Activated T-cell treated with anti-CD3 and anti-CD28 coated beads for 1 hour (primary cell): ENCODE data around the gene VDAC1.
"Not testable (repeated sequence)": the region's sequence is repeated elsewhere in the genome, so short reads cannot be mapped to it uniquely, and the experiment has no call there.

Source experiments
- DNase-seq: peaks from one replicate; pipeline ENCODE4 v3.0.0-alpha.2; 2020; ENCODE audit warnings: low read depth

Gene VDAC1, protein sequence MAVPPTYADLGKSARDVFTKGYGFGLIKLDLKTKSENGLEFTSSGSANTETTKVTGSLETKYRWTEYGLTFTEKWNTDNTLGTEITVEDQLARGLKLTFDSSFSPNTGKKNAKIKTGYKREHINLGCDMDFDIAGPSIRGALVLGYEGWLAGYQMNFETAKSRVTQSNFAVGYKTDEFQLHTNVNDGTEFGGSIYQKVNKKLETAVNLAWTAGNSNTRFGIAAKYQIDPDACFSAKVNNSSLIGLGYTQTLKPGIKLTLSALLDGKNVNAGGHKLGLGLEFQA

GRCh38 chr5:134004626-134005416, at the start of gene VDAC1:
TSS of gene VDAC1 (minus strand) at chr5:134004975. CDS start at chr5:133993012, 11,963 bp downstream.
- DNase-seq = peak; percentile 67

GRCh38 chr5:134053840-134054338, 49.1 kb upstream of the VDAC1 start:
- no peak for DNase-seq

- DNase-seq = no peak
Measured at GRCh38 chr5:134053314-134053839, 48.6 kb upstream of the VDAC1 start.

GRCh38 chr5:134051305-134051704, 46.5 kb upstream of the VDAC1 start:
- DNase-seq = no peak

DNA sequence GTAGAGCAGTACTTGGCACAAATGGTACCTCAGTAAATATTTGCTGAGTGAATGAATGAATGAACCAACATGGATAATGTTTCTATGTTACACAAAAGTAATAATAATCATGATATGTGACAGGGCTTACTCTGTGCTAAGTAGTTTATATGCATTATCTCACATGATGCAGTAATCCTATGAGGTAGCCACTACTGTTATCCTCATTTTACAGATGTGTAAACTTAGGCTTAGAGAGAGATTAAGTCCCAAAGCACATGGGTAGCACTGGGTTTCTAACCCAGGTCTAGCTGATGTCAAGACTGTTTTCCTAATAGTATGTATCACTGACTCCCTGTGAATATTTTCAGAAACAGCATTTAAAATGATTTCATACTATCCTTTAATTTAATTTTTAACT, 44.1 kb upstream of the VDAC1 start:
- no peak for DNase-seq

DNA sequence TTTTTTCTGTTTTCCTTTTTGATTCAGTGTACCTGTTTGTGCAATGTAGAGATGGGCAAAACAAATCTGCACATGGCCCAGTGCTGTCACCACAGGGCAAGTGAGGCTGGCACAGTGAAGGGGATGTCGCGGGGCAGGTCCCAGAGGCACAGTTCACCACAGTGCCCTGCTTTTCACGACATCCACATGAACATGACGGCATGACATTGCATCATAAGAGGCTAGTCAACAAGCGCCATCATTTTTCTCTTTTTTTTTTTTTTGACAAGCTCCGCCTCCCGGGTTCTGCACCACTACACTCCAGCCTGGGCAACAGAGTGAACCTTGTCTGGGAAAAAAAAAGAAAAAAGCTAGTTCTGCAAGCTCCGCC, 42.9 kb upstream of the VDAC1 start:
- no peak for DNase-seq

GRCh38 chr5:134046801-134047686, 42.3 kb upstream of the VDAC1 start:
- DNase-seq = no peak

DNA sequence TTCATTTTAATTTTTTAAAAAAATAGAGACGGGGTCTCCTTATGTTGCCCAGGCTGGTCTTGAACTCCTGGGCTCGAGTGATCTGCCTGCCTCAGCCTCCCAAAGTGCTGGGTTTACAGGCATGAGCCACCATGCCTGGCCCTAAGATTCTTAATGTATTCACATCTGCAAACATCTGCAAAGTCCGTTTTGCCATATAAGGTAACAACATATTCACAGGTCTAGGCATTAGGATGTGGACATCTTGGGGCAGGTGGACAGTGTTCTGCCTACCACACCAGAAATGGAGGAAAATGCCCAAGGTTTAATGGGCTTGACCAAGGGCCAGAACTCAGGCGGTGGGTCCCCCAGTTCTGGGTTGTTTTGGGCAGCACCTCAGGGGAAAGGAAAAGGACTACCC, 41.6 kb upstream of the VDAC1 start:
- DNase-seq = no peak

DNA sequence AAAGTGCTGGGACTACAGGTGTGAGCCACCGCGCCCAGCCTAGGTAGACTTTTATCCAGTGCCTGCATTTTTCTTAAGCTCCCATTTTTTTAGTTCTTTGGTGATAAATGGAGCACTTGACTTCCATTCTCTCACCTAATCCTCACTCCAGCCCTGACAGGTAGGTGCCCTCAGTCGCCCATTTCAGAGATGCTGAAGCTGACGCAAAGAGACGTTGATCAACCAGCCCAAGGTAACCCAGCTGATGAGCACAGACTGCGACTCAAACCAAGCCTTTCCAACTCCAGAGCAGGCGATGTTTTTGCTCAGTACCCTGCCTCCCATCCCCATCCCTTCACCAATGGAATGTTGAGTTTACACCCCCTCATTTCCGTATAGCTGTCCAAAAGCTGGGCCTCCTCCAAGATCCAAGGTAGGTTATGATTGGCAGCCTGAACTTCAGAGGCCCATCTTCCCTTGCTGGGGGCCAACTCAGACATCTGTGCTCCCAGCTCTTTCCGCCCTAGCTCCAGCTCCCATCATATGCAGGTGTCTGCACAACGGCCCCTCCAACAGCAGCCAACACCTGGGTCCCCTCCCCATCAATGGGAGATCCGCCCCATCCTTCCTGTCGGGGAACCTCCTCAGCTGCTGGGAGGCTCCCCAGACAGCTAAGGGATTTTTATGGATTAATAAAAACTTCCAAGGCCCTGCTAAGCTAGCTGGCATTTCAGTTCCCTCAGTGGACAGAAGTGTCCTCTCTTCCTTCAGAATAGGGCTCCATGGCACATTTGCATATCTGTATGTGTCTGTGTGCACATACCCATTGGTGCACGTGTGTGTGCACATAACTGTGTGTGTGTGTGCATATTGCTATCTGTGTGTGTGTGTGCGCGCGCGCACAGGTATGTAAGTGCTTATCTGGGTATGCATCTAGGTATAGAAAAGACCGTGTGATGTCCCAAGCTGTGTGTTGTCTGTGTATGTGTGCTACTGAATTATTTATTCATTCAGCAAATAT, 39.3 kb upstream of the VDAC1 start:
- DNase-seq = no peak

DNA sequence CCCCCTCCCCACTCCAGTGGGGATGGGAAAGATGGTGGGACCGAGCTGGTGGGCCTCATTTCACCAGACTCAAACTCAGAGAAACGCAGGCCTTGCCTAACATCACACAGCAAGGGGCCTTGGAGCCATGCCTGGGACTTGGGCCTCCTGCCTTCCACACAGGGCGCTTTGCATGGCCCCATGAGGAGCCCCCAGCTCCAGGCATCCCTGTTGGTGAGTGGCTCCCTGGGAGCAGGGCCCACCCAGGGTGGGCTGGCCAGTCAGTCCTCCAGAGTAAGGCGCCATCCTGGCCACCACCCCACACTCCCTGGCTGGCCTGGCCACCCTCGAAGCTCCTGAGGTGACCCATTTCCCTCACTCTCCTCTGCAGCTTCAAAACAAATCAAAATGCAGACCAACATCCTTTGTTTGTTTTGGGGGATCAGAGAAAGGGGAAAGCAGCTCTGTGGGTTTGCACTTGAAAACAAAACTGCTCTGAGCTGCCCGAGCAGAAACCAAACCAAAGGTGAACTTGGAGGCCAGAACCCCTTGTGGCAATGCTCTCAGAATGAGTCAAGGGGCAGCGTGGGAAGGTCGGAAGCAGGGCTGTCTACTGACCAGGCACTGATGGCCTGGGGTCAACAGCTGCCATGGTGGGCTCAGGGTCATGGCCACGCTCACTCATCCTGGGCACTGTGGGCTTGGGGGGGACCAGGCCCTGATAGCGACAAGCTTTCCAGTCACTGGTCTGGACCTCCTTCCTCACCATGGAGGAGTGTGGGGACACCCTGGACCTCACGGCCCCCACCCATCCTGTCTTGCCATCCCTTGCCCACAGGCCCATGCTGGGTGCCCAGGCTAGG, 37.0 kb upstream of the VDAC1 start:
- no peak for DNase-seq

DNA sequence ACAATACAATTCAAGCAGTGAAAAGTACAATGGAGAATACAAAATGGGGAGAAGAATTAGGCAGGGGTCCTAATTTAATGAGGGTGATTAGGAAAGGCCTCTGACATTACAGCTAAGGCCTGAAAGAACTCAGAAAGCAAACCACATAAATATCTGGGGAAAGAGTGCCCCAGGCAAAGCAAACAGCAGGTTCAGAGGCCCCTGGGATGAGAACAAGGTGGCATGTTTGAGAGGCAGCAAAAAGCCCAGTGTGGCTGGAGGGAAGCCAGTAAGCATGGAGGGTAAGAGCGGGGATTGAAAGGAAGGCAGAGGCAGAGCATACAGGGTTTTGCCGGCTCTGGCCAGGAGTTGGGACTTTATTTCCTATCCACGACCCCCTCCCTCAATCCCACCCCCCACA, 33.4 kb upstream of the VDAC1 start:
- DNase-seq = no peak

DNA sequence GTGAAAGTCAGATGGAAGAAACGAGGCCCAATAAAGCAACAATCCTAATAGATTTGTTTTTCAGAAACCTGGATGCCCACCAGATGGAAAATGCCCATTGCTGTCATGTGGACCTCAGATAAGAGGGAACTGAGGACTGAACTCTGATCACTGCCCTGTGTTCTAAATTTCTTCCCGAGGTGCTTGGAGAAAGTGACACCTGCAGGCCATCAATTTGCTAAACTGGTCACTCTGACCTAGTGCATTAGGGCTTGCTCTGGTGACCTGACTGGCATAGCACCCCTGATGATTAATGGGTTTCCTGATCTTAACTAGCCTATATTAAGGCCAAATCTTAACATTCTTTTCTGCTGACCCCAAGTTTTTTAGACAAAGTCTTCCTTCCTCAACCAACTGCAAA, 32.4 kb upstream of the VDAC1 start:
- DNase-seq = no peak

DNA sequence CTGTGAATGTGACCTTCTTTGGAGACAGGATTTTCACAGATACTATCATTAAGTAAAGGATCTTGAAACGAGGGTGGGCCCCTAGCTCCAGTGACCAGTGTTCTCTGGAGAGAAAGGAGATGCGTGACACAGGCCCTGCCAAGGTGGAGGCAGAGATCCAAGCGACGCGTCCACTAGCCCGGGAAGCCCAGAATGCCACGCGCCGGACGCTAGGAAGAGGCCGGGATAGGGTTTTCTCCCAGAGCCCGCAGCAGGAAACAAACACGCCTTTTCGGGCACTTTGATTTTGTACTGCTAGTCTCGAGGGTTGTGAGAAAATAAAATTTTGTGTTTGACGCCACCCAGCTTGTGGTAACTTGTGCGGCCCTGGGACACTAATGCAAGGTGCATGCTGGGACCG, 29.6 kb upstream of the VDAC1 start:
- DNase-seq = no peak

DNA sequence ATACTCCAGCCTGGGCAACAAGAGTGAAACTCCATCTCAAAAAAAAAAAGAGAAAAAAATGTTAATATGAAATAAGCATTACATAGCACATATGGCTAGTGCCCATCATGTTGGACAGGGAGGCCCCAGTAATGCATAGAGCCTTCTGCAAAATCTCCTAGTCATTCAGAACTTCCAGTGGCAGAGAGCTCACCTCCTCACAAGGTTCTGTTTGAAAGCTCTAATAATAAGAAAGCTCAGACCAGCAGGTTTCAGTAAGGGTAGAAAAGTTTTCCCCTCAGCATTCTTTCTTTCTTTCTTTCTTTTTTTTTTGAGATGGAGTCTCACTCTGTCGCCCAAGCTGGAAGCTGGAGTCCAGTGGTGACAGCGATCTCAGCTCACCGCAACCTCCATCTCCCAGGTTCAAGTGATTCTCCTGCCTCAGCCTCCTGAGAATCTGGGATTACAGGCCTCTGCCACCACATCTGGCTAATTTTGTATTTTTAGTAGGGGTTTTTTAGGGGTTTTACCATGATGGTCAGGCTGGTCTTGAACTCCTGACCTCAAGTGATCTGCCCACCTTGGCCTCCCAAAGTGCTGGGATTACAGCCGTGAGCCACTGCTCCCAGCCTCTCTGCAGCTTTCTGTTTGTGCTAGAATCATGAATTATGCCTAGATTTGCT, 25.7 kb upstream of the VDAC1 start:
- not testable (repeated sequence) for DNase-seq

DNA sequence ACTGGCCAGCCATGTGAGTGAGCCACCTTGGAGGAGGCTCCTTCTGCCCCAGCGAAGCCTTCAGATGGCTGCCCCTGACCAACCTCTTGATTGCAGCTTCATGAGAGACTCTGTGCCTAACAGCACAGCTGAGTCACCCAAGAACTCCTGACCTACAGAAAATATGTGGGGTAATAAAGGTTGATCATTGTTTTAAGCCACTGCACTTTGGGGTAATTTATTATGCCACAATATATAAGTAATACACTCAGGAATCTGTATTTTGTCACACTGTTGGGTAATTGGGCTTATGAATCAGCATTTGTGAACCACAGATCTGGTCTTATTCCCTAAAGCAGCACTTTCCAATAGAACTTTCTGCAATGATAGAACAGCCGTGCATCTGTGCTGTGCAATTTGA, 24.4 kb upstream of the VDAC1 start:
- no peak for DNase-seq

DNA sequence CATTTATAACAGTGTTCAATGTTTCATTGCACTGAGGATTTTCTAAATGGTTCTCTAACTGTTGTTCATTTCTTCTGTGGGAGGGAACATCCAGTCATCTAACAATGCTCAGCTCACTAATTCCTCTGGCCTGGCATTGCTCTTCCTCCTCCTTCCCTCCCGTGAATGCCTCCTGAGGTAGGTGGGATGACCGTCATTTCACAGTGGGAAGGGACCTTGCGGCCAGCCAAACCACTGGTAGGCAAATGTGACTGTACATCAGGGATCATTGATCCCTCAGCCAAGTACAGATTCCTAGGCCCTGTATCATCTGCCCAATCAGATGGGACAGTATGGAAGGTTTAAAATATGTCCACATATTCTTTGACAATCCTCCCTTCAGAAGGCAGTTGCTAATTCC, 23.7 kb upstream of the VDAC1 start:
- no peak for DNase-seq

DNA sequence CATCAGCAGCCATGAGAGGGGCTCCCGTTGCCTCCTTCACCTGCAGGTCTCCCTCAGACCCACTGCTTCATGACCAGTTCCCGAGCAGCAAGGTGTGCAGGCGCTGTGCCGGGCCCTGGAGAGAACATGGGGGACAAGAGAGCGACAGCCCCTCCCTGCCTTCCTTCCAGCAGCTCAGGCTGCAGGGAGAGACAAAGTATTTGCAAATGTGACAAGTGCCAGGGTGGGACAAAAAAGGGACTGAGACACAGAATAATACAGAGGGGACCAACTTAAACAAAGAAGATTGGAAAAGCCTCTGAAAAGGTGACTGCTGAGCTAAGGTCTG, 22.5 kb upstream of the VDAC1 start:
- DNase-seq = no peak

DNA sequence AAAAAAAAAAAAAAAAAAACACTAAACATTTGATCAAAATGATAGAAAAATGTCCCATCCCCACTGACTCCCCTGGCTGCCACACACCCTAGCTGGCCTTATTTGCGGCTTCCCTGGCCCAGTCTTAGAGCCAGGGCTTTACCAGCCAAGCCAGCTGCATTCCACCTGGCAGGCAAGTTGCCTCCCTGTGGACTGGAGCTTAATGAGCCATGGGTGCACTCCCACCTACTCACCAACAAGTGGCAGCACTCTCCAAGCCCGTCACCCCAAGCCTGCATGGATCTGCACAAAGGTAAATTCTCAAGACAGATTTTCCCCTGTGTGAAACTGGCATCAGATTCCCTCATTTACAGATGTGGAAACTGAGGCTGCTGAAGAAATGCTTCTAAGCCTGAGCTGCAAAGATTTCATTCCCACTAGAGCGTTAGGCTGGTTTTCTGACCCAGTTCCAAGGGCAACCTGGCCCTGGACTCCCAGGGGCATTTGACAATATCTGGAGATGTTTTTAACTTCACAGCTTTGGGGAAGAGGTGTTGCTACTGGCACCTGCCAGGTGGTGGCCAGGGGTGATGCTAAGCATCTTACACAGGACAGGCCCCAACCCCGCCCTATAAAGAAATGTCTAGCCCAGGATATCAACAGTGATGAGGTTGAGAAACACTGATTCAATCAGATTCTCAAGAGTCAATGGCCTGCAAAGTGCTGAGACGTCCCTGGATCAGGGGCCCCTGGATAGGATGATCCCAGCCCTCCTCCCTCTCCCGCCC, 21.9 kb upstream of the VDAC1 start:
- DNase-seq = peak; percentile 36

DNA sequence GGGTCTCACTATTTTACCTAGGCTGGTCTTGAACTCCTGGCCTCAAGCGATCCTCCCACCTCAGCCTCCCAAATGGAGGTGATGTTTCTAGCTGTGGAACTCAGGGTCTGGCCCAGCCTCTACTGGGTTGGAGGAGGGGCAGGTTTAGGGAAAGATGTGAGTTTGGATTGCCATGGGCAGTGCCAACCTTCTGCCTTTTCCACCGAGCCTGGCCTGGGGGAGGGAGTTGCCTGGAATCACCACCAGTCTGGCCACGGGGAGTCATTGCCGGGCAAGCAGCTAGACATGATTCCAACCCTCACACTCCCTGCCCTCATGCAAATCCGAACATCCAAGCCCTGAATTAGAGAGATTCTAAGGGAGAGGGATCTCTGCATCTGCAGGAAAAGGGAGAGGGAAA, 21.0 kb upstream of the VDAC1 start:
- no peak for DNase-seq
